ENCODE data around the gene SRI. TPM values are rescaled to one million over a fixed set of nuclear protein-coding genes. Genes with fewer than 3 reads are reported as not detected.

The SRI gene, protein sequence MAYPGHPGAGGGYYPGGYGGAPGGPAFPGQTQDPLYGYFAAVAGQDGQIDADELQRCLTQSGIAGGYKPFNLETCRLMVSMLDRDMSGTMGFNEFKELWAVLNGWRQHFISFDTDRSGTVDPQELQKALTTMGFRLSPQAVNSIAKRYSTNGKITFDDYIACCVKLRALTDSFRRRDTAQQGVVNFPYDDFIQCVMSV
- 79.0 and 121 TPM in 2 replicates for total RNA-seq

DNA sequence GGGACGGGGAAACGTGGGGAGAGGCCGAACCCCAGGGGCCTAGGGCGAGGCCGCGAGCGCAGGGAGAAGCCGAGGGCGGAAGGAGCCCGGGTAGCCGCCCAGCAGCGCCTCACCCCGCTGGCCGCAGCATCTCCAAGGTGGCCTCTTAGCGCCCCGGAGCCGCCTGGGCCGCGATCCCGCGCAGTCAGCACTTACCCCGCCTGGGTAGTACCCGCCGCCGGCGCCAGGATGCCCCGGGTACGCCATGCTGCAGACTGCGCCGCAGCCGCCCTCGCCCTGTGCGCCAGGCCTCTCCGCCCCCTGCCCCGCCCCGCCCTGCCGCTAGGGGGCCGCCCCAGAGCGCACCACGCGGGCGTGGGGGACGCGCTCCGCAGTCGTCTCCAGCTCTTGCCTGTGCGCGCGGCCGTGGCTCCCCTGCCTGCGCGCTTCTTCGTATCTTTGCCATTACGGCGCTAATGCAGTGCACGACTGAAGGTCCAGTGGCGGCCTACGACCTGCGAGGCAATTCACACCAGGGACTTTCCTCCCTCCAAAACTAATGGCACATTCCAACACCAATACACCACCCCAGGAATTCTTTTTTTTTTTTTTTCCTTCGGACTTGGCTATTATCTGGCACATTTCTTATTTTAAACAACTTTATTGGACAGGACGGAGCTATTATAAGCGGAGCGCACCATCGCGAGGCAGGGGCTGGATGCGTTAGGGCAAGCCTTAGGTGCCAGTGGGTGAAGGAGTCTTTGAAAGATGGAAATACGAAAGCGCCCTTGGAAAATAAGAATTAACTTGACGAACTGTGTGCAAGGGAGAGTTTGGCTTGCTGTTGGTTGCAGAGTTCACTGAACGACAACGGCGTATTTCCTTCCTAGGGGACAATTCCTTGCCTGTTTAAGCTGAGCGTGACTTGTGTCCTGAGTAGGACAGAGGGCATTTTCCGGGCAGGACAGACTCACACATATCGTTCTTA lies at the start of gene SRI:
SRI (minus strand) TSS at position 258 of the 967 bp plus-strand sequence; CDS start at position 246, 12 bp downstream.

Other genes with a start within 250 kb of the SRI start
- gene STEAP4, start 86.9 kb upstream of the SRI start, total RNA-seq: 0.89 TPM in 1 of 2 replicates, not detected in the other

Data from smooth muscle cell of the umbilical artery (primary cell).